ENCODE data around the gene PDZD8.

PDZD8 gene

GRCh38 chr10:117364110-117364960, 10.9 kb downstream of the PDZD8 start (continued):
- TF ChIP-seq POU6F1 (CRISPR knock-in tag; IDR thresholded peaks at IDR 0.05; ENCODE audit: borderline replicate concordance, low read depth) (no peak), TSHZ2 (CRISPR knock-in tag; IDR thresholded peaks at IDR 0.05) (no peak), RARB (CRISPR knock-in tag; IDR thresholded peaks at IDR 0.05) (no peak), CSRNP3 (CRISPR knock-in tag; IDR thresholded peaks at IDR 0.05) (no peak), ESRRG (CRISPR knock-in tag; IDR thresholded peaks at IDR 0.05) (no peak), ISL1 (CRISPR knock-in tag; IDR thresholded peaks at IDR 0.05) (no peak), SNAI2 (CRISPR knock-in tag; IDR thresholded peaks at IDR 0.05) (no peak)

- TF ChIP-seq ZNF70 (CRISPR knock-in tag; IDR thresholded peaks at IDR 0.05) (no peak), ZFP30 (CRISPR knock-in tag; IDR thresholded peaks at IDR 0.05) (no peak), CSDC2 (CRISPR knock-in tag; IDR thresholded peaks at IDR 0.05) (no peak), ZFP3 (CRISPR knock-in tag; IDR thresholded peaks at IDR 0.05) (no peak), GLIS3 (CRISPR knock-in tag; IDR thresholded peaks at IDR 0.05) (no peak), ZC3H10 (CRISPR knock-in tag; IDR thresholded peaks at IDR 0.05) (no peak), SNAI2 (CRISPR knock-in tag; IDR thresholded peaks at IDR 0.05) (no peak), ZNF565 (CRISPR knock-in tag; conservative IDR thresholded peaks at IDR 0.05; ENCODE audit: low read depth) (no peak), PPARA (CRISPR knock-in tag; IDR thresholded peaks at IDR 0.05; ENCODE audit: borderline replicate concordance) (no peak), ESRRG (CRISPR knock-in tag; IDR thresholded peaks at IDR 0.05) (no peak), ARNTL (CRISPR knock-in tag; IDR thresholded peaks at IDR 0.05; ENCODE audit: borderline replicate concordance, low read depth) (no peak), ZNF8 (CRISPR knock-in tag; IDR thresholded peaks at IDR 0.05) (no peak), OSR1 (CRISPR knock-in tag; IDR thresholded peaks at IDR 0.05) (no peak), PATZ1 (CRISPR knock-in tag; IDR thresholded peaks at IDR 0.05; ENCODE audit: borderline replicate concordance) (no peak), BACH2 (CRISPR knock-in tag; IDR thresholded peaks at IDR 0.05; ENCODE audit: borderline replicate concordance) (no peak), TOX (CRISPR knock-in tag; IDR thresholded peaks at IDR 0.05; ENCODE audit: borderline replicate concordance) (no peak), POU6F1 (CRISPR knock-in tag; IDR thresholded peaks at IDR 0.05; ENCODE audit: borderline replicate concordance, low read depth) (no peak)
- no peak for ATAC-seq
Observed at GRCh38 chr10:117363028-117363427, 12.2 kb downstream of the PDZD8 start.

- peak; percentile 36 for ATAC-seq
- TF ChIP-seq ESRRG (CRISPR knock-in tag; IDR thresholded peaks at IDR 0.05) (no peak), ZFP3 (CRISPR knock-in tag; IDR thresholded peaks at IDR 0.05) (no peak), OSR1 (CRISPR knock-in tag; IDR thresholded peaks at IDR 0.05) (no peak), CREB5 (CRISPR knock-in tag; IDR thresholded peaks at IDR 0.05; ENCODE audit: low read depth) (no peak), ZFP30 (CRISPR knock-in tag; IDR thresholded peaks at IDR 0.05) (no peak), TOX (CRISPR knock-in tag; IDR thresholded peaks at IDR 0.05; ENCODE audit: borderline replicate concordance) (no peak), POU6F1 (CRISPR knock-in tag; IDR thresholded peaks at IDR 0.05; ENCODE audit: borderline replicate concordance, low read depth) (no peak), ZNF70 (CRISPR knock-in tag; IDR thresholded peaks at IDR 0.05) (no peak), CSDC2 (CRISPR knock-in tag; IDR thresholded peaks at IDR 0.05) (no peak), PATZ1 (CRISPR knock-in tag; IDR thresholded peaks at IDR 0.05; ENCODE audit: borderline replicate concordance) (no peak), SNAI2 (CRISPR knock-in tag; IDR thresholded peaks at IDR 0.05) (no peak)
Observed at GRCh38 chr10:117362313-117362712, 12.9 kb downstream of the PDZD8 start.
